HEK293 (cell line): ENCODE data around the gene SPECC1.

ENCODE experiments used
- TF ChIP-seq, protein P1 (sequence below): fragments of 450-650 bp; formaldehyde crosslinking; IDR thresholded peaks from 2 replicates; pipeline ENCODE4 v1.5.1; 2016; ENCODE audit warnings: missing biosample characterization, missing genetic modification characterization
- TF ChIP-seq, protein P2 (sequence below): fragments of 450-650 bp; formaldehyde crosslinking; IDR thresholded peaks from 2 replicates; pipeline ENCODE4 v1.5.1; 2016; ENCODE audit warnings: missing biosample characterization, missing genetic modification characterization

GRCh38 chr17:20216154-20216815, 207.1 kb downstream of the SPECC1 start:
- TF ChIP-seq, protein P1, sequence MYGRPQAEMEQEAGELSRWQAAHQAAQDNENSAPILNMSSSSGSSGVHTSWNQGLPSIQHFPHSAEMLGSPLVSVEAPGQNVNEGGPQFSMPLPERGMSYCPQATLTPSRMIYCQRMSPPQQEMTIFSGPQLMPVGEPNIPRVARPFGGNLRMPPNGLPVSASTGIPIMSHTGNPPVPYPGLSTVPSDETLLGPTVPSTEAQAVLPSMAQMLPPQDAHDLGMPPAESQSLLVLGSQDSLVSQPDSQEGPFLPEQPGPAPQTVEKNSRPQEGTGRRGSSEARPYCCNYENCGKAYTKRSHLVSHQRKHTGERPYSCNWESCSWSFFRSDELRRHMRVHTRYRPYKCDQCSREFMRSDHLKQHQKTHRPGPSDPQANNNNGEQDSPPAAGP (tag by site-specific recombination): no peak
- TF ChIP-seq, protein P2, sequence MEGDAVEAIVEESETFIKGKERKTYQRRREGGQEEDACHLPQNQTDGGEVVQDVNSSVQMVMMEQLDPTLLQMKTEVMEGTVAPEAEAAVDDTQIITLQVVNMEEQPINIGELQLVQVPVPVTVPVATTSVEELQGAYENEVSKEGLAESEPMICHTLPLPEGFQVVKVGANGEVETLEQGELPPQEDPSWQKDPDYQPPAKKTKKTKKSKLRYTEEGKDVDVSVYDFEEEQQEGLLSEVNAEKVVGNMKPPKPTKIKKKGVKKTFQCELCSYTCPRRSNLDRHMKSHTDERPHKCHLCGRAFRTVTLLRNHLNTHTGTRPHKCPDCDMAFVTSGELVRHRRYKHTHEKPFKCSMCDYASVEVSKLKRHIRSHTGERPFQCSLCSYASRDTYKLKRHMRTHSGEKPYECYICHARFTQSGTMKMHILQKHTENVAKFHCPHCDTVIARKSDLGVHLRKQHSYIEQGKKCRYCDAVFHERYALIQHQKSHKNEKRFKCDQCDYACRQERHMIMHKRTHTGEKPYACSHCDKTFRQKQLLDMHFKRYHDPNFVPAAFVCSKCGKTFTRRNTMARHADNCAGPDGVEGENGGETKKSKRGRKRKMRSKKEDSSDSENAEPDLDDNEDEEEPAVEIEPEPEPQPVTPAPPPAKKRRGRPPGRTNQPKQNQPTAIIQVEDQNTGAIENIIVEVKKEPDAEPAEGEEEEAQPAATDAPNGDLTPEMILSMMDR: no peak
